OCI-LY3 (cell line): Measurements from ENCODE around the gene MYLK4.

Source experiments
- H2AFZ ChIP-seq: fragments of 200-600, 300-600 bp; shearing (Covaris generic); 2 replicates; pipeline ENCODE4 v1.6.0; 2014; ENCODE audit warnings: antibody characterized with exemption, low read depth, low read length
- H3K27ac ChIP-seq: fragments of 200-600, 300-600 bp; sonication (generic); 2 replicates; pipeline ENCODE4 v1.5.1; 2014; ENCODE audit warnings: mild to moderate bottlenecking, low read length, moderate library complexity, mixed read lengths
- H3K27me3 ChIP-seq: fragments of 200-600, 300-600 bp; sonication (generic); 2 replicates; pipeline ENCODE4 v1.6.1; 2014; ENCODE audit warnings: low read depth, low read length, mixed read lengths
- H3K36me3 ChIP-seq: fragments of 200-600, 300-600 bp; sonication (generic); replicated peaks from 2 replicates; pipeline ENCODE3; 2014; ENCODE audit warnings: low read depth, low read length, mixed read lengths
- H3K4me1 ChIP-seq: fragments of 300-600, 200-600 bp; sonication (generic); 2 replicates; pipeline ENCODE4 v1.6.1; 2014; ENCODE audit warnings: low read length, mixed read lengths
- H3K4me2 ChIP-seq: fragments of 200-600, 300-600 bp; sonication (generic); 2 replicates; pipeline ENCODE4 v1.6.1; 2014; ENCODE audit warnings: low read length, mixed read lengths
- H3K4me3 ChIP-seq: fragments of 300-600, 200-600 bp; sonication (generic); 2 replicates; pipeline ENCODE4 v1.5.1; 2014; ENCODE audit warnings: antibody characterized with exemption, mild to moderate bottlenecking, low read length, moderate library complexity
- H3K79me2 ChIP-seq: fragments of 300-600, 200-600 bp; shearing (Covaris generic); 2 replicates; pipeline ENCODE4 v1.6.1; 2014; ENCODE audit warnings: mild to moderate bottlenecking, low read length, mixed read lengths
- H3K9ac ChIP-seq: fragments of 300-600, 200-600 bp; shearing (Covaris generic); 2 replicates; pipeline ENCODE4 v1.6.0; 2014; ENCODE audit warnings: mild to moderate bottlenecking, low read length, moderate library complexity
- H3K9me3 ChIP-seq: fragments of 200-600, 300-600 bp; shearing (Covaris generic); 2 replicates; pipeline ENCODE4 v1.6.1; 2014; ENCODE audit warnings: low read length, mixed read lengths; ENCODE audit not compliant: insufficient read depth
- H4K20me1 ChIP-seq: fragments of 200-600, 300-600 bp; sonication (generic); 2 replicates; pipeline ENCODE4 v1.6.1; 2016; ENCODE audit warnings: low read length, mixed read lengths; ENCODE audit not compliant: insufficient read depth
- CTCF ChIP-seq: fragments of 200-600, 300-600 bp; sonication (generic); IDR thresholded peaks from 2 replicates; pipeline ENCODE4 v1.5.1; 2014; ENCODE audit warnings: antibody characterized with exemption, low read length, low read depth
- EZH2phosphoT487 ChIP-seq: fragments of 200-600 bp; shearing (Covaris generic); IDR thresholded peaks from 2 replicates; pipeline ENCODE4 v1.6.1; 2018; ENCODE audit warnings: antibody characterized with exemption, mixed run types, low read depth

MYLK4 gene

GRCh38 chr6:2715737-2716136, 35.0 kb downstream of the MYLK4 start:
- Histone ChIP-seq H2AFZ (no peak overlapping the region), H3K9ac (no peak overlapping the region), H4K20me1 (no peaks in the 10 kb centered on the region), H3K9me3 (0 out of 2 replicates have a peak, but pooled peaks cover 8% of the 10 kb centered on the region), H3K27me3 (no peaks in the 10 kb centered on the region), H3K4me3 (no peak overlapping the region), H3K4me2 (no peak overlapping the region), H3K27ac (no peak overlapping the region), H3K79me2 (no peaks in the 10 kb centered on the region), H3K4me1 (no peaks in the 10 kb centered on the region), H3K36me3 (no peaks in the 10 kb centered on the region)
- TF ChIP-seq CTCF (no peak), EZH2phosphoT487 (no peak)

GRCh38 chr6:2714111-2714895, 36.4 kb downstream of the MYLK4 start:
- Histone ChIP-seq H3K4me3 (no peak overlapping the region), H3K9ac (no peak overlapping the region), H2AFZ (no peak overlapping the region), H3K9me3 (0 out of 2 replicates have a peak, but pooled peaks cover 17% of the 10 kb centered on the region), H3K79me2 (no peaks in the 10 kb centered on the region), H3K36me3 (no peaks in the 10 kb centered on the region), H3K4me2 (no peak overlapping the region), H4K20me1 (no peaks in the 10 kb centered on the region), H3K27me3 (no peaks in the 10 kb centered on the region), H3K27ac (no peak overlapping the region), H3K4me1 (no peaks in the 10 kb centered on the region)
- TF ChIP-seq CTCF (no peak), EZH2phosphoT487 (no peak)

GRCh38 chr6:2713473-2714110, 37.1 kb downstream of the MYLK4 start:
- Histone ChIP-seq H2AFZ (no peak overlapping the region), H3K9me3 (0 out of 2 replicates have a peak, but pooled peaks cover 18% of the 10 kb centered on the region), H3K4me3 (no peak overlapping the region), H3K9ac (no peak overlapping the region), H3K79me2 (no peaks in the 10 kb centered on the region), H3K27me3 (no peaks in the 10 kb centered on the region), H3K4me1 (no peaks in the 10 kb centered on the region), H3K4me2 (no peak overlapping the region), H3K36me3 (no peaks in the 10 kb centered on the region), H3K27ac (no peak overlapping the region), H4K20me1 (no peaks in the 10 kb centered on the region)
- TF ChIP-seq CTCF (no peak), EZH2phosphoT487 (no peak)

- no peaks in the 10 kb centered on the region for H3K79me2 ChIP-seq
- no peaks in the 10 kb centered on the region for H3K36me3 ChIP-seq
- no peaks in the 10 kb centered on the region for H3K4me1 ChIP-seq
- no peak for TF ChIP-seq EZH2phosphoT487
- no peak overlapping the region for H3K4me2 ChIP-seq
- H3K4me3 ChIP-seq, result no peak overlapping the region
- H3K9ac ChIP-seq, result no peak overlapping the region
- H3K9me3 ChIP-seq, result 0 out of 2 replicates have a peak, but pooled peaks cover 18% of the 10 kb centered on the region
- no peak overlapping the region for H2AFZ ChIP-seq
- H3K27me3 ChIP-seq, result no peaks in the 10 kb centered on the region
- H3K27ac ChIP-seq, result no peak overlapping the region
- H4K20me1 ChIP-seq, result no peaks in the 10 kb centered on the region
Observed at GRCh38 chr6:2712102-2712501, 38.6 kb downstream of the MYLK4 start.
